GM12891 (cell line): Measurements from ENCODE around the gene BACE2.
"Not testable (repeated sequence)": the region's sequence is repeated elsewhere in the genome, so short reads cannot be mapped to it uniquely, and the experiment has no call there.

Experiments
- DNase-seq: peaks from one replicate; pipeline ENCODE4 v3.0.0; 2011; ENCODE audit warnings: low spot score; ENCODE audit not compliant: insufficient read length
- FAIRE-seq: peaks from 2 replicates; lab custom pipeline; 2011; peaks lifted over from hg19 to GRCh38; lab: Jason Lieb, UNC
- PAX5 ChIP-seq: IDR thresholded peaks from 2 replicates; pipeline ENCODE4 v1.6.1; 2011; ENCODE audit warnings: low read length, moderate library complexity, mild to moderate bottlenecking; ENCODE audit not compliant: insufficient read depth, severe bottlenecking
- POLR2A ChIP-seq: IDR thresholded peaks from 2 replicates; pipeline ENCODE4 v1.6.1; 2011; ENCODE audit warnings: low read depth, low read length, control low read depth
- POLR2AphosphoS5 ChIP-seq: IDR thresholded peaks from 2 replicates; pipeline ENCODE4 v1.6.1; 2011; ENCODE audit warnings: low read depth, low read length, control low read depth
- POU2F2 ChIP-seq: IDR thresholded peaks from 2 replicates; pipeline ENCODE4 v1.6.1; 2011; ENCODE audit warnings: low read depth, mild to moderate bottlenecking, control low read depth, low read length, moderate library complexity
- SPI1 ChIP-seq: IDR thresholded peaks from 2 replicates; pipeline ENCODE4 v1.6.1; 2011; ENCODE audit warnings: low read depth, low read length, control low read depth
- TAF1 ChIP-seq: IDR thresholded peaks from 2 replicates; pipeline ENCODE4 v1.6.1; 2011; ENCODE audit warnings: low read depth, low read length, control low read depth

The BACE2 gene

DNA sequence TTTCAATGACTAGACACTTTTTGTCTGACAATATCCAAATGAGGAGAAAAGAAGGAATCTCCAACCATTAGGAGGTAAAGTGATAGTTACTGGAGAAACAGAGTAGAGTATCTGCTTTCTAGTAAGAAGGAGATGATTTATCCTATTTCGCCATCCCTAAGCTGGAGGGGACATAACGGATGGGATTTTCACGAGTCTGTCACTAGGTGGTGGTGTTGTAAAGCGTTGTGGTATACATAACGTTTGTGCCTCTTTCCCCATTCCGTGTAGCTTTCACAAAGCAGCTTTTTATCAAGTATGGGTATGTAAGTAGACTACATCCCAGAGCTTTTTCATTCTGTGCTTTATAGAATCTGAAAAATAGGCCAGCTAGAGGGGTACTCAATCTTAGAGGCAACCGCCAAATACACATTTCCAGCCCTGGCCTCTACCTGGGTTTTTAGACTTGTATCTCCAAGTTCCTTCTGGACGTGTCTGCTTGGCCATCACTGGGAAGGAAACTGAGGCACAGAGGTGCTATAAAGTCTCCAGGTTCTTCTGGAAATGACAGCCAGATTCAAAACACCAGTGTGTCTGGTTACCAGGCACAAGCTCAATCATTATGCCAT lies 115.4 kb downstream of the BACE2 start:
- TF ChIP-seq POU2F2, result no peak
- TF ChIP-seq TAF1, result no peak
- TF ChIP-seq PAX5, result no peak
- FAIRE-seq (peak; percentile 97), DNase-seq (peak; percentile 40)

DNA sequence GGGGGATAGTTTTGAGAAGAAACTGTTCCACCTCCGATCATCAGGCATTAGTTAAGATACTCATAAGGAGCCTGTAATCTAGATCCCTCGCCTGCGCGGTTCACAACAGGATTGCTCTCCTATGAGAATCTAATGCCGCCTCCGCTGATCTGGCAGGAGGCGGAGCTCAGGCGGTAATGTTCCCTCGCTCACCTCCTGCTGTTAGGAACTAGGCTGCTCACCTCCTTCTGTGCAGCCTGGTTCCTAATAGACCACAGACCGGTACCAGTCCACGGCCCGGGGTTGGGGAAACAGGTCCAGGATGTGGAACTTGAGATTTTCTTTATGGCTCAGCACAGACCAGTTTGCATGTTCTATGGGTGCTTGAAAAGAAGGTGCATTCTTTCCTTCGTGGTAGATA lies 121.5 kb downstream of the BACE2 start:
- no peak for TF ChIP-seq POLR2AphosphoS5
- TF ChIP-seq POU2F2, result no peak
- no peak for TF ChIP-seq POLR2A
- no peak for TF ChIP-seq PAX5
- no peak for TF ChIP-seq SPI1
- TF ChIP-seq TAF1, result no peak
- FAIRE-seq (no peak), DNase-seq (no peak)

DNA sequence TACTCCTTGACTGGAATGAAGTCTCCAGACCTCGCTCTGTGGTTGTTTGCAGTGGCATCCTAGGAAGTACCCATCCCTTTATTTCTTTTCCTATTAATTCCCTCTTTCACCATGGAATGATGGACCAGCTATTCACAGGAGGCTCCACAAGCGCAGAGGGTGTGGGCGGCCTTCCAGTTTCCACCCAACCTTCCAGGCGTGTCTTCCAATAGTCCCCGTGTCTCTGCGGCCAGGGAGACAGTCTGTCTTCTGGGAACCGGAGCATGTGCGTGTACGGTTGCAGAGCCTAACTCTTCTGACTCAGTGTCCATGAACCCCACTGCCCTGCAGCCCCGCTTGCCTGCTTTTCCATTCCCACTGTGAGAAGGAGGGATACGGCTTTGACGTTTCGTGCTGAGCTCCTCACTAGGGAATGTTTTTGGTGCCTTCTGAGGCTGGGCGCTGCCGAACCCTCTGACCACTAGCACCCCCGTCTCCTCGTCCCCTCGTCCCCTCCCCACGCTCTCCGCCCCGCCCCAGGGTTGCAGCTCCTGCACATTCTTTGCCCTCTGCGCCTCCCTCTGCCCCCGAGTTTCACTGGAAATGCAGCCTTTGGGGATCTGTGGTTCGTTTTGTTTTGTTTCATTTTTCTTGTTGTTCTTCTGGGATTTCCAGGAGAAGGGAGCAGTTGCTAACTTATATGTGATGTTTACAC lies 122.3 kb downstream of the BACE2 start:
- TF ChIP-seq PAX5 (no peak), TAF1 (no peak)
- no peak for FAIRE-seq

DNA sequence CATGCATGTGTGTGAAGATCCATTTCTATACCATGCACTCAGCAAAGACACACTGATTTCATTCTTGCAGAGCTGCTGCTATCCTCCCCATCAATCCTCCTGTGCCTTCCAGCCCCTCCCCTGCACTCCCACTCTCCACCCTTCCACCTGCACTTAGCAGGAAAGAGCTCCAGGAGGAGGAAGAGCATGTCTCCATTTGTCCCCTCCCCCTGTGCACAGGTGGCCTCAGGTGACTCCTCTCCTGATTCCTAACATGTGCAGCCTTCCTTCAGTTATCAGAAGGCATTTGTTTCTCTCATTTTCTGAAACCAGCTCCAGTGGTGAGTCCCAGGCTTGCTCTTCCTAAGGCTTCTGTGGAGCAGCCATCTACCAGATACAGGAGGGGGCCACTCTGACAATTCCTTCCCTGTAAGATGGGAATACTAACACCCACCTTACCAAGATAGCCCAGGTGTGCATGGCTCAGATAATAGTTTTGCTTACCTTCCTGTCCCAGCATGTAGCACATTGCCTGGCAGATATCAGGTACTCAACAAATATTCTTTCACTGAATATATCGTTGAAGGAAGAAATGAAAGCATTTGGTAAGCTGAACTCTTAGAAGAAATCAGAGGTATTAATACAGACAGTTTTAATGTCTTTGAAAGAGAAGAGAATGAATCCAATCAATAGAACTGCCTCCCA lies 126.7 kb downstream of the BACE2 start:
- FAIRE-seq, result no peak
- no peak for DNase-seq
- TF ChIP-seq POLR2AphosphoS5 (no peak), PAX5 (no peak), TAF1 (no peak), POLR2A (no peak), SPI1 (no peak), POU2F2 (no peak)

More for the DNA sequence above, 122.3 kb downstream of the BACE2 start:
- DNase-seq, result no peak

DNA sequence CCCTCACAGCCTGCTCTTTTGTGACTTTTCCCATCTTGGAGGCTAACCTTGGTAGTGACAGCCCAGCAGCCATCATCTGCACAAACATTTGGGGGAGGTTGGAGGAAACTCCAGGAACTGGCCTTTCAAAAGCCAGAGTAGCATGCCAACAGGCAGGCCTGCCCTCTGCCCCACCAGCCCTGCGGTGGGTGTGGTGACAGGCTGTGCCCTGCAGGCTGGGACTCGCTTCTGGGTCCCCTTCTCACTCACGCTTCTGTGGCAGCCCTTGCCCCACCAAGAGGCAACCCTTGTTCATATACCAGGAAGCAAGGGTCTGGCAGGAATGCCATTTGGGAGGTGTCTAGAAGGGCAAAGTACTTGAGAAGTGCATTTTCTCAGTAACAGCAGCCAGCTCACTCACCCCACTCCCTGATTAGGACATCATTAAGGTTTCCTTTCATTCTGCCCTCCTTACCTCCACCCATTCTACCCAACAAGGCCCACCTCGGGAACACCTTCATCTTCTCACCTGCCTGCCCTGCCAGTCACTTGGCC lies 127.8 kb downstream of the BACE2 start:
- DNase-seq (no peak), FAIRE-seq (no peak)
- TF ChIP-seq POLR2AphosphoS5, result no peak
- no peak for TF ChIP-seq PAX5
- TF ChIP-seq POLR2A, result no peak
- no peak for TF ChIP-seq SPI1
- no peak for TF ChIP-seq POU2F2
- no peak for TF ChIP-seq TAF1

DNA sequence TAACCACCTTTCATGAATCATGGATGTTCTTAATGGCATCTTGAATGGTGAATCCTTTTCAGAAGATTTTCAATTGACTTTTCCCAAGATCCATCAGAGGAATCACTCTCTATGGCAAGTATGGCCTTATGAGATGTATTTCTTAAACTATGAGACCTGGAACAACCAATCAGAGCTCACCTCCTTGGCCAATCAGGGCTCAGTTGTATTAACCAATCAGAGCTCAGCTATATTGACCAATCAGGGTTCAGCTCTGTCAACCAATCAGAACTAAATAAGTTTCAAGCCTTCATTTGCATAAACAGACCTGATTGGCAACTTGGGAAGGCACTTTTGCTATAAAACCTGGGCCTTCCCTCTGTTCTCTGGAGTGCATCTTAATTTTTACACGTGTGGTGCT lies 135.0 kb downstream of the BACE2 start:
- no peak for FAIRE-seq

DNA sequence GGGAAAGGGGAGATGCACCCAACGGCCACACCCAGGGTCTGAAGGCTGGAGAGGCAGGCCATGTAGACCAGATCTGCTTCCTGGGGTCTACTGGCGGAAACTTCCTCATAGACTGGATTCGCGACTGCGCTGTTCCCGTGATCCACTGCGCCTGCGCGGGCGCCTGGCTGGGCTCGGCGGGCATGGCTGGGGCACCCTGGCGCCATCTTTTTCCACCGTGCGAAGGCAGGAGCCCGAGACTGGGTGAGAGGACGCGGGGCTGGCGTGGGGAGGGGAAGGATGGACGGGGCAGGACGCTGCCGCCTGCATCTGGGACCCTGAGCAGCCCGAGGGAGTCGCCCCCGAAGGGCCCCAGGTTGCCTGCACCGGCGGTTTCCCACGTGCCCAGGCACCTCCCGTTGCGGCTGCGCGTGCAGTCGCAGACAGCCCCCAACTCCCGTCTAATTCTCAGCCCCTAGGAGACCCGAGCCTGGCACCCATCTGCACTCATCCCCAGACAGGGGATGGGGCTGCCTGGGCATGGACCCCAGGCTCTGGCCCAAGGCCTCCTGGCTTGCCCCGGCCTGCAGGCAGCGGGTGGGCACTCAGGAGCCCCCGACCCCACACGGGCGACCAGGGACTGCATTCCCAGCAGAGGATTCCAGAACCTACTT lies 136.2 kb downstream of the BACE2 start:
- DNase-seq (no peak), FAIRE-seq (no peak)
- no peak for TF ChIP-seq POLR2AphosphoS5
- no peak for TF ChIP-seq PAX5
- TF ChIP-seq SPI1, result no peak
- TF ChIP-seq POU2F2, result no peak
- TF ChIP-seq POLR2A, result no peak
- TF ChIP-seq TAF1, result no peak

More for the DNA sequence above, 135.0 kb downstream of the BACE2 start:
- DNase-seq, result no peak
- TF ChIP-seq POLR2A (no peak), PAX5 (no peak), TAF1 (no peak), SPI1 (no peak), POLR2AphosphoS5 (no peak), POU2F2 (no peak)

DNA sequence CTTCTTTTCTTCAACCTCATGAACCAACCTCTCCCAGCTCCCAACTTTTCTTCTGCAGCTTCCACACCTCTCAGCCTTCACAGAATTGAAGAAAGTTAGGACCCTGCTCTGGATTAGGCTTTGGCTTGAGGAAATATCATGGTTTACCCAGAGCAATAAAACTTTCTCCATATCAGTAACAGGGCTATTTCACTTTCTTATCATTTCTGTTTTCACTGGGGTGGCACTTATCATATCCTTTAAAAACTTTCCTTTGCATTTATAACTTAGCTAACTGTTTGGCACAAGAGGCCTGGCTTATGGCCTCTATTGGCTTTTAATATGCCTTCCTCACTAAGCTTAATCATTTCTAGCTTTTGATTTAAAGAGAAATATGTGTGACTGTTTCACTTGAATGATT lies 139.3 kb downstream of the BACE2 start:
- TF ChIP-seq PAX5 (no peak), POLR2A (no peak), SPI1 (no peak)
- DNase-seq (no peak), FAIRE-seq (no peak)

DNA sequence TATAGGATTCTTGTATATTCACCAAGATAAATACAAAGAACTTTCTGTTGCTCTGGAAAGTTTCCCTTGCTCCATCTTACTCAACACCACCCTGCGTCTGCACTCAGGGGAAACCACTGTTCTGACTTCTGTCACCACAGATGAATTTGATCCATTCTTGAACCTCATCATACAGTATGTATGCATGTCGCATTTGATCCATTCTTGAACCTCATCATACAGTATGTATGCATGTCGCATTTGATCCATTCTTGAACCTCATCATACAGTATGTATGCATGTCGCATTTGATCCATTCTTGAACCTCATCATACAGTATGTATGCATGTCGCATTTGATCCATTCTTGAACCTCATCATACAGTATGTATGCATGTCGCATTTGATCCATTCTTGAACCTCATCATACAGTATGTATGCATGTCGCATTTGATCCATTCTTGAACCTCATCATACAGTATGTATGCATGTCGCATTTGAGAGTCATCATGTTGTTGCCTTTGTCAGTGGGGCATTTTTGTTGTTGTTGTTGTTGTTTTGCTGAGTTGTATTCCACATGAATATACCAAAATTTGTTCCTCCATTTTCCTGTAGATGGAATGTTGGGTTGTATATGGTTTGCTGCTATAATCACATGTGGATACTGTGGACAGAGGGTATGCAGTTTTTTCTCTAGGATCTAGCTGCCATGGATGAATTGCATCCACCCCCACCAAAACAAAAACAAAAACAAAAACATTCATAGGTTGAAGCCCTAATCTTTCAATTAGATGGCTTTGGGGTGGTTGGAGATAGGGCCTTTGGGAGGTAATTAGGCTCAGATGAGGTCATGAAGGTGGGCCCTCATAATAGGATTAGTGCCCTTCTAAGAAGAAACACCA lies 145.6 kb downstream of the BACE2 start:
- DNase-seq, FAIRE-seq: not testable (repeated sequence)
